COLO668 (cell line): Measurements from ENCODE around the gene NKAIN4.

Experiments
- DNase-seq: peaks from one replicate; lab custom pipeline; 2025; ENCODE audit not compliant: unreplicated experiment; lab: John Stamatoyannopoulos, UW

Gene NKAIN4

DNA sequence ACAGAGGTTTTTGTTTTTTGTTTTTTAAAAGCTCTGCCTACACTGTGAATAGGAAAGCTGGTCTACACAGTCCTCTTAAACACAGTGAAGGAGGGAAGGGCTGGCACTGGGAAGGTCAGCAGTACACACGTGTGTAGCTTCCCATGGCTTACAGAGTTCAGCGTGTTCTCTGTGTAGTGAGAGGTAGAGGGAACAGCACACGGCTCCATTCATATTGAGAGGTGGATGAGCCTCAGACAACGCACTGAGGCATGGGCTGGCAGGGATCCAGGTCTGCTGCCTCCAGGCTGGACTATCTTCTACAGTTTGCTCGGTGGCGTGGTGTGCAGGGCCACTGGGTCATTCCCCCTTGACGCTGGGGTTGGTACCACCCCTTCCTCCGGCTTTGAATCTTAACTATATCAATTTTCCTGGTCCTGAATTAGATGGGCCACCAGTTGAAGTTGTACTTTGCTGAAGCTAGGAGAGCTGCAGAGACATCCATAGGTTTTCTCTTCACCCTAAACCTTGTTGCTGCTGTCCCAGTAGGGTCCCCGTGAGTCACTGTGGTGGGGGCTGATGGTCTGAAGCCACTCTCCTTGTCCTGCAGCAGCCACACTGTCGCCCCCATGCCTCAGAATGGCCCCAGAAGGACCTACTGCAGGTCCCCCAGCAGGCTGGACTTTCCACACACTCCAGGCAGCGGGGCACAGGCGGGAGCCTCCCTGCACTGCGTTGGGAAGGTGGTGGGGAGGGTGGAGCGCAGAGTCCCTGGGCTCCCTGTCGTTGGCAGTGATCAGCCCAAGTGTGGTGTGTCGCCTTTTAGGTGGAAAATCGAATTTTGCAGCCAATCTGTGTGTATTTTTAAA is 20.3 kb upstream of the NKAIN4 start:
- no peak for DNase-seq

DNA sequence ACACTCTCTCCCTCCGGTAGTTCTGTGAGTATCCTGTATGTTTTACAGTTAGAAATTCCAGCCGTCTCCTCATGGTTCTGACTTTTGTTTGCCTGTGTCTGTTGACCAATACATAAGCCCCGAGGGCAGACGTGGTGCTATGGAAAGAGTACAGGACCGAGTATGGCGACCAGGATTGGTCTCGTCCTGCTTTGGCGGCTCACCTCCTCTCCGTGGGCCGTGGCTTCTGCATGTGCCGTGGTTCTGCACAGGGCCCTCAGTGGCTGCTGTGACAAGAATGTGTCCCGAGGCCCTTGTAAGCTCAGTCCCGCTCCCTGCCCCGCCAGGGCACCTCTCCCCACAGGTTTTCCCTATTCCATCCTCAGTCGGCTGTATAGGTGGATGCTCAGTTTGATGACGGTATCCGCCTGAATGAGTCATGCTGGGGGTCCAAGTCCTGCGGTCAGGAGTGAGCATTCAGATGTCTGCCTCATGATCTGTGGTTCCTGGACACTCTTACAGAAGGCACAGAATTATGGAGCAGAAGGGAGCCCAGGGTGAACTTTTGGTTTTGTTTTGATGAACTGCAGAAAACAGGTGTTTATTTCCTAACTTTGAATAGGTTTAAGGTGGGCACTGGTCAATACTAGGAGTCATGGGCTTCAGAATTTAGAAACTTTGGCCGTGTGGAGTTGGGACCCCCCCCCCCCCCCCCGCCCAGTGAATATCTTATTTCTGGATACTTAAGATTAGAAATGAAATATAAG is 19.5 kb upstream of the NKAIN4 start:
- DNase-seq, result peak; percentile 42

DNA sequence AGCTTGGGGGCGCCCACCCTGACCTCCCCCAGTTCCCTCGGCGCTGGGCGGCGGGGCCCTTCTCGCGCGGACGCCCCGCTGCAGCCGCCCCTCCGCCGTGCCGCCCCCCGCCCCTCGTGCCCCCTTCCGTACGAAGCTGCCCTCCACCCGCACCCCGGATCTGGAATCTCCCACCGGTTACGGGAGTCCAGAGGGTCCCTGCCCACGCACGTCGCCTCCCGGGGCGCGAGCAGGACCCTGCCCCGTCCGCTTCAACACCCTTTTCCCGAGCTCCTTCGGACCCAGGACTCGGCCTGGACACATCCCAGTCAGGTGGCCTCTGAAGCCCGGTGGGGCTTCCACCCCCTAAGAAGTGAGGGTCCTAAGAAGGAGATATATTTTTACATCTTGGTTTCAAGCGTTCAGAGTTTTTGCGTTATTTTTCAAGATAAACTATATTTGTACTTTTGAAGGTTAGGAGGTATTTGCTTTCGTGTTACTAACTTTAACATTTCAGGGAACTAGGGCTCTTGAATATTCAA is 18.9 kb upstream of the NKAIN4 start:
- DNase-seq, result no peak

DNA sequence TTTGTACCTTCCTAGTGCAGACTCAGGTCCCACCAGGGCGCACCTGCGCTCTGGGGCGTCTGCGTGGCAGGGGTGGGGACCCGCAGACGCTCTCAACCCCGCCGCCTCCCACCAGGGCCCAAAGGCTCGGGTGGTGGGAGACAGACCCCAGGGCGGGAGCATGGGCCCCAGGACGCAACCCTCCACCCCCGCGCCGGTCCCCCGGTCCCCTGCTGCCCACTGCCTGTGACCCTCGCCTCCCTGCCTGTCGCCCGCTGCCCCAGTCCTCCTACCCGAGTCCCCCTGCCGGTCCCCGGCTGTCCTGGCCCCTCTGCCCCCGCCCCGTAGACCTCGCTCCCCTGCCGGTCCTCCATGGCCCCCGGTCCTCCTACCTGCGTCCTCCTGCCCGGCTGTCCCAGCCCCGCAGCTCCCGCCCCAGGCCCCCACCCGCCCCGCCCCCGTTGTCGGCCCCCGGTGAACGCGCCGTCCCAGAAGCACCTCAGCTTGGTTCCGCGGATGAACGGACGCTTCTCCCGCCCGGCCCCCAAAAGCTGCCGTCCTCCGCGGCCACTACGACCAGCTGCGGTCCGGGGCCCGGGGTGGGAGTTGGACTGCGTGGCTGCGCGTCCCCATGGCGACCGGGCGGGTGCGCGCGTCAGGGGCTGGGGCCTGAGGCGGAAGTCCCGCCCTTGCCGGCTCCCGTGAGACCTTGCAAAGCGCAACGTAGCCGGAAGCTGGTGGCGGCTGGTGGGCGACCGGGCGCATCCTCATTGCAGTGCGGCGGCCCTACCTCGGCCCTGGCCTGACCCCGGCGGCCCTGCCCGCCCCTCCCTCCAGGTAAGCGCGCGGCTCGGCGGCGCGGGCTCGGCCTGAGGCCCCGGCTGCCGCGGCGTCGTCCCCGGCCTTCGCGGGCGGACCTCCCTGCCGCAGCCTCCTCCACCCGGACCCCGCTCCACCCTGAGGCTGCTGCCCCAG is 18.1 kb upstream of the NKAIN4 start, which contains the start of gene ARFGAP1:
TSS of gene ARFGAP1 (plus strand) at position 709 of the 954 bp plus-strand sequence. CDS start 2,768 bp downstream, outside the sequence.
- peak; percentile 96 for DNase-seq

DNA sequence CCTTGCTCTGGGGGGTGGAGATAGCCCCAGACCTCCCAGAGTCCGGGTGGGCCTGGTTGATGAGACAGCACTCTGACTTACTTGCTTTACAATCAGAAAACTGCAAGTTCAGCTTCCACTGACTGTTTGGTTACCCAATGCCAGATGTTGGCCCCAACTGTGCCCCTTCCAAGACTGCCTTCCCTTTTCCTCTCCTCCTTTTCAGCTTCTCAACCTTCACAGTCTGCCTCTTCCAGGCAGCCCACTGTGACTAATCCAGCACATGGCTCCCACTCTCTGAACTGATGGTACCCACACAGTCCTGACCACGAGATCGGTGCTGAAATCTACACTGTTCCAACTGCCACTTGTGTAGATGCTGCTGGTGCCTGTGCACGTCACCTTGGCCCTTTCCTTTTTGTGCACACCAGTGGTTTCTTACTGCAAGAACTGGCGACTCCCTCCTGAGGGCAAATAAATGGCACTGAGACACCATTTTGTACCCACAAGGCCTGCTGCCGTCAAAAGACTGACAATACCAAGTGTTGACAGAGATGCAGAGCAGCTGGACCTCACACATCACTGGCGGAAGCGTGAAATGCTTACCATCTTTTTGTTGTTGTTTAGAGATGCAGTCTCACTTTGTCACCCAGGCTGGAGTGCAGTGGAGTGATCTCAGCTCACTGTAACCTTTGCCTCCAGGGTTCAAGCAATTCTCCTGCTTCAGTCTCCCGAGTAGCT is 16.5 kb upstream of the NKAIN4 start:
- DNase-seq, result no peak

DNA sequence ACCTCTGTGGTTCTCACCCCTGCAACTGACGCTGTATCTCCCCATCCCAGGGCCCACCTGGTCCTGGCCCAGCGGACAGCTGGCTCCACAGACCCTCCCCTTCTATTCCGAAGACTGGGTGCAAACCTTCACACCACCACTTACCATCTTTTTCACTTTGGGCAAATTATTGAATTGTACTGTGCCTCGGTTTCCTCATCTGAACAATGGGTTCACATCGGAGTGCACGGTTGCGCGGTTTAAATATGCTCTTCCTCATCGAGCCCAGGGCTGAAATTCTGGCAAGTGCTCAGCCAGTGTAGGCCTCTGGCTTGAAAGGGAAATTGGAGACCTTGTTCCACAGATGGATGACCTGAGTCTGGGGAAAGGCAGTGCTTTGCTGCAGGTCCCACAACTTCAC is 15.5 kb upstream of the NKAIN4 start:
- no peak for DNase-seq

DNA sequence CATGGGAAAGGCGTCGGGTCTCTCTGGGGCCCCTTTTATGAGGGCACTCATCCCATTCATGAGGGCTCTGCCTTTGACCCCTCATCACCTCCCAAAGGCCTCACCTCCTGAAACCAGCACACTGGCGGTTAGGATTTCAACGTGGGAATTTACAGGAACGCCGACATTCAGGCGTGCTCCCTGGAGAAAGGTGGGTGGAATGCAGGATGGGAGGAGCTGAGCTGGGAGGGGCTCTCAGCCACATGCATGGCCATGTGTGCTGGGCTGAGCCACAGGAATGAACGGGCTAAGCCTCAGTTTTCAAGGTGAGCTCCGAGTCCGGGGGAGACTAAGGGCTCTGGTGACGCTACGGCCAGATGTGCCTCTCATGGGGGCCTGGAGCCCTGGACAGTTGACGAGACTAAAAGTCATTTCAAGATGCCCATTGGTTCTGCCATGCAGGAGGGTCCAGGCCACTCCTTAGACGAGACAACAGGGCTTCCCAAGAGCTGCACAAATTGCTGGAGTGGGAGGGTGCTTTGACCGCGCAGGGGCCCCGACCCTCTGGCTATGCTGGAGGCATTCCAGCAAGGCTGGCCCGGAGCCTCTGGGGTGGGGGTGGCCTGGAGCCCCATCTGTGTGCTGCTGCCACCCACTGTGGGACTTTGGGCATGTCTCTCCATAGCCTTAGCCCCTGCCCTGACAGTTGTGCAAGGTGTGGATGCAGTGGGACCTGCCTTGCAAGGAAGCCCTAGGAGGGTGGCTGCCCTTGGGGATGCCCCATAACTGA is 14.6 kb upstream of the NKAIN4 start:
- DNase-seq, result no peak

DNA sequence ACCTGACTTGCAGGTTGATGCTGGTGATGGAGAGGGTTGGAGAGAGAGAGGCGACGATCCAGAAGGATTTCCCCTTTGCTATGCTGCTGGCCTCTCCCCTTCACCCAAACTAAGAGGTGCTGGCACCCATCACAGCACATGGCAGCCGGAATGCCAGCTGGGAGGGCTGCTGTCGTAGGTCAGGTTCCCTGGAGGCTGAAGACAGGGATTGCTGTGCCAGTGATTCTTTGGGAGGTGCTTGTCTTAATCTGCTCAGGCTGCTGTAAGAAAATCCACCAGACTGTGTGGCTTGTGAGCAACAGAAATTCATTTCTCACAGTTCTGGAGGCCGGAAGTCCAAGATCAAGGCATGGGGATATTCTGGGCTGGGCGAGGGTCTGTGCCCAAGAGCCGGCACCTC is 14.0 kb upstream of the NKAIN4 start:
- DNase-seq, result no peak

DNA sequence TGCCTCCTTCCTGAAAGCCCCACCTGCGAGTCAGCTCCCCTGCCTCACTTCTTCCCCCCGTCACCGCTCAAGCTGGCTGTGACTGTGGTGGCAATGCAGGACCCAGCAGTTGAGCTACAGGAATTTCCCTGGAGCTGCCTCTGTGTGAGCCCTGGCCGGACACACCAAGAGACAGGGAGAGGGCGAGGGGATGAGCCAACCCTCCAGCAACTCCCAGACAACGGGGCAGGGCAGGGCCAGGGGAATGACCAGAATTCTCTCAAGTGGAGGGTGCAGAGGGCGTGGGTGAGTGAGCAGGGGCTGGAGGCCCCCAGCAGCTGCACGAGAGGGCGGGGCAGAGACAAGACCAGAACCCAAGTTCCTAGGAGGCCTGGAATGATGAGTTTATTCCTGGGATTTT is 13.4 kb upstream of the NKAIN4 start:
- no peak for DNase-seq

DNA sequence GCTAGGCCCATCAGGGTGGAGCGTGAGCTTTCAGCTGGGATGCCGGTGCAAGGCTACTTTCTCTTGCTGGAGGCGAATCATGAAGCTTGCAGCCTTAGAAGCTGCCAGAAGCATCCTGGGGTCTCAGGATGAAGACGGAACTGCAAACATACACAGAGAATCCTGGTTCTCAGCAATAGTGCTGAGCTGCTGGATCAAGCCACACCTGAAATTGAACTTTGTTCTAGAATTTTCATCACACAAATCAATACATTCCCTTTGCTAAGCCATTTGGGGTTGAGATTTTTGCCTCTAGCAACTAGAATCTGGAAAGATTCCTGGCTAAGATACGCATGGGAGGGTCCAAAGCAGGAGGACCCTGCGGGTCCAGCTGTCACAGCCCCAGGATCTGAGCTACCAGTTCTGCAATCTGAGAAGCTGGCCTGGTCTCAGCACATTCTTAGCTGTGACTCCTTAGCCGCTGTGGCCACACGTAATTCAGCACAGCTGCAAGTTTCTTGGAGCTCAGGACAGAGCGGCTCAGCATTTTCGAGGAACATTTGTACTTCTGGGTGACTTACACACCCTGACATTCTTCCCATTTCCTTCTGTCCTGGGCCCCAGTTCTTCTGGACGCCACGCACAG is 11.7 kb upstream of the NKAIN4 start:
- DNase-seq, result no peak

DNA sequence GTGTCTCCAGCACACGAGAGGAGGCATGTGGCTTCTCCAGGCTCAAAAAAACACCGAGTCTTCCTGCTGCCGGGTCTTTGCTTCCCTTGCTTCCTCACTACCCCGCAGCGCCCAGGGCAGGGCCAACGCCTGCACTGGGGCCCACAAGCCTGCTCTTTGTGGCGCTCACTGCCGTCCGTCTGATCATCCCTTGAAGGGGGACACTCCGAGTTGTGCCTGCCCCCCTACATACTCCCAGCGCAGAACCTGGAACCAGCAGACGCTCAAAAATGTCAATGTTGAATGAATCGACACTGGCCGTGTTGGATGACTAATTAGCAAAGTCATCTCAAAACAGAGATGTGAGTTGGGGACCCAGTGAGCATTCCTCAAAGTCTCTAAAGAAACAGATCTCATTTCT is 10.3 kb upstream of the NKAIN4 start:
- DNase-seq, result no peak

DNA sequence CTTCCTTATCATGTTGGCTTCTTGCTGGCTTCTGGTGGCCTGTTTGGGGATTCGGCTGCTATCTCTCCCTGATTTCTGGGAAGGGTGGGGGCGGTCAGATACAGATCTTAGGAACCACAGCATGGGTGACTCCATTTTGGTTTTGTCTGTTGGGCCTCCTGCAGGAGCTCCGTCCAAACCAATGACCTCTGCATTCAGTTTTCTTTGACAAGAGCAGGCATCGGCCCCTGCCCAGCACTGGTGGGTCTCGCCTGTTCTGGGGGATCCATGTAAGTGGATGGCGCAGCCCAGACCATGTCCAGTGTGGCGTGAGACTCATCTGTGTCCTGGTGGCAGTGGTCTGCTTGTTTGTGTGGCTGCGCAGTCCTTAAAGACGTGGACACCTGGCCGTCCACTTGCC is 9.7 kb upstream of the NKAIN4 start:
- no peak for DNase-seq

DNA sequence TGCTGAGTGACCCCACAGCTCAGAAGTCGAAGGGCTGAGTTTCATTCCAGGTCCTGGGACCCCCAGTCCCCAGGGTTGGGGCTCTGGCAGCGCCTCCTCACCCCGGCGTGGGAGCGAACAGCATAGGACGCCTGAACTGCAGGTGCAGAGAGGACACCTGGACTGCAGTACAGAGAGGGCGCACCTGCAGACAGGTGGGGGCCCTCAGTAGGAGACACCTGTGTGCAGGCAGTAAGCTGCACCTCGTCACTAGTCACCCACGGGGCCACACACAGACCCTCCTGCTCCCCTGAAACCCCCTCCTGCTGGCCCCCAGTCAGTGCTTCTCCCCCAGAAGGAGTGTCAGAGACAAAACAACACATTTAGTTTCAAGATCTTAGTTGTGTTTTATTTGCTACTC is 8.6 kb upstream of the NKAIN4 start:
- peak; percentile 57 for DNase-seq

DNA sequence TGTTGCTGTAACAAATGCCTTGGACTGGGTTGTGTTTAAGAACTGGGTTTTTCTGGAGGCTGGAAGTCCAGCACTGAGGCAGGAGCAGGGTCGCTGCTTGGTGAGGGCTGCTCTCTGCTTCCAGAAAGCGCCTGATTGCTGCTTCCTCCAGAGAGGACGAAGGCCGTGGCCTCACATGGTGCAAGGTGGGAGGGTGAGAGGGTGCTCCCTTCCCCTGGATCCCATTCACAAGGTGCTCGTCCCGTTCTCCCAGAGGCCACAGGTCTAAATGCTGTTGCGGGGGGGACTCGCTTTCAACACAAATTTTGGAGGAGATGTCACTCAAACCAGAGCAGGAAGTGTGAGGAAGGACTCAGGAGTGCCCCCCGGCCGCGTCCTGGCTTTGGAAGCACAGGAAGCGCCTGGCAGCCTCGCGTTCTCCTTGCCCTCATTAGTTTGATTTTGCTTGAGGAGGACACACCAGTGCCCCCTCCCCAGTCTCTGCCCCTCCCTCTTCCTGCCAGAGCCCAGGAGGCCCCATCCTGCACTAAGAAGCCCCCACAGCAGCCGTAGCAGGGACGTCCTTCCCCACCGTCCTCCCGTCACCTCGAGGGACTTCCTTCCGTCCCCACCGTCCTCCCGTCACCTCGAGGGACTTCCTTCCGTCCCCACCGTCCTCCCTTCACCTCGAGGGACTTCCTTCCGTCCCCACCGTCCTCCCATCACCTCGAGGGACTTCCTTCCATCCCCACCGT is 7.7 kb upstream of the NKAIN4 start:
- DNase-seq, result no peak

DNA sequence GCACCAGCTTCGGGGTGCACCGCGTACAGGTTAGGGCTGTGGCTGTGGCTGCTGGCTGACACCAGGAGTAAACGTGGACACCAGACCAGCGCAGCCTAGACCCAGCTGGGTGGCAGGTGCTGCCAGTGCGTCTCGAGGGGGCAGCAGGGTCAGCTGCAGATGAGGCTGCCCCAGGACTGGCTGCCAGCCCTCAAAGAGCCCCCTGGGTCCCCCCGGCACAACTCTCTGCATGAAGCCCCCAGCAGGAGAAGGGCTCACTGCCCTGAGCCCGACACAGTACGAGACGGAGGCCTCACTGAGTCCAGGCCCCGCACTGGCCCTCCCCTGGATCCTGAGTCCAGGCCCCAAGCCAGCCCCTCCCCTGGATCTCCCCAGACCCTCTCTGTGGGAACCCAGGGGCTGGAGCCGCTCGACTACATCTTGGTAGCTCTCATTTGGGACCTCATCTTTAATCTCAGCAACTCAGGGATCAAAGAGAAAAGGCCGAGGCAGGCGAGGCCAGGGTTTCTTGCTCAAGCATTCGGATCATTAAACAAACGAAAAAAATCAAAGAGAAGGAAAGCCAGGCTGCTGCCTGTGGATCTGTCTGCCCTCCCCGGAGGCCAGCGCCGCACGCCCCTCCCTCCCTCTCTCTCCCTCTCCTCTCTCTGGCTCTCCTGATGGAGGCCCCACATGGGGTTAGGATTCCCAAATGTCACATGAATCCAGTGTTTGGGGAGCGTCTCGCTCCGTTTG is 7.0 kb upstream of the NKAIN4 start:
- DNase-seq, result no peak

DNA sequence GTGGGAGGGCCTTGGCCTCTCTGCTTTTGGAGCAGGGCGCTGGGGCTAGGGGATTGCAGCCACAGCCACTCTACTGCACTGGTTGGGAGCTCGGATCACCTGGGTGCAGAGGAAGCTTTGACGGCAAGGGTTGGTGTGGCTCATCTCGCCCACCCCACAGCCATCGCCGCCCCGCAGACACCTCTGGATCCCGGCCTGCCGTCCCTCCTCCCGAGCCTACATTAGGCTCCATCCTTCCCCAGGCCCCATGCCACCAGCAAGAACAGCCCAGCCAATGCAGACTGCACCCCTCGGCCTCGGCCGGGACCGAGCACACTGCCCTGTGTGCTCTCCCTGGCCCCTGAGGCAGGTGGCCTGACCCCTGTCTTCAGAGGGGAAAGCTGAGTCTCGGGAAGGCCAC is 6.3 kb upstream of the NKAIN4 start:
- DNase-seq, result no peak

DNA sequence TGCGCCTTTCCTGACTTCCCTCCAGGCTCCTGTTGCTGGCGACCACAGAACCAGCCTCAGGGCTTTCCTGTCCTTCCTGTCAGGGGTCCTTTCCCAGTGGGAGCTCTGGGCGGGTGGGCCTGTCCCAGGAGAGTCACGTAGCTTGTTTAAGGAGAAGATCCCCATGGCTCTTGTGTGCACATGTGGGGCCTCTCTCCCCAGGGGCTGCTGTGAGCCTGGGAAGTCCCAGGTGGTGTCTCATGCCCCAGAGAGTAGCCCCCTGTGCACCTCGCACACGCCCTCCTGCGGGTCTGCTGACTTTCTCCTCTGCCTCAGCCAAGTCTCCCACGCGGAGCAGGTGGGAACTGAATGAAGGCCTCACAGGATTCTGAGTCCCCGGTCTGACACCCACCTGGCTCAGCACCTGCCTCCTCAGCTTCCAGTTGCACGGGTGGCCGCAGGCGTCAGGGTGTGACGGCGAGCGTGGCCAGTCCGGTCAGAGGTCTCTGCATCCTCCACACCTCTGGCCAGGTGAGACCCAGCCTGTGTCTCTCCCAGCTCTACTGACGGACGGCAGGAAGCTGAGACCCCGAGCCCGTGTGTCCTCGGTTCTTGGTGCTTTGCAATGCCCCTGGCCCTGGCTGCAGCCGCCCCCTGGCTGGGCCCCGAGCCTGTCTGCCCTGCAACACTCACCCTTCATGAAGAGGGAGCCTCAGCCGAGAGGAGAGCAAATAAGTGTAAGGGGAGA is 5.6 kb upstream of the NKAIN4 start:
- peak; percentile 28 for DNase-seq
